ENCODE measurements around the gene TBL1X.

Gene TBL1X

DNA sequence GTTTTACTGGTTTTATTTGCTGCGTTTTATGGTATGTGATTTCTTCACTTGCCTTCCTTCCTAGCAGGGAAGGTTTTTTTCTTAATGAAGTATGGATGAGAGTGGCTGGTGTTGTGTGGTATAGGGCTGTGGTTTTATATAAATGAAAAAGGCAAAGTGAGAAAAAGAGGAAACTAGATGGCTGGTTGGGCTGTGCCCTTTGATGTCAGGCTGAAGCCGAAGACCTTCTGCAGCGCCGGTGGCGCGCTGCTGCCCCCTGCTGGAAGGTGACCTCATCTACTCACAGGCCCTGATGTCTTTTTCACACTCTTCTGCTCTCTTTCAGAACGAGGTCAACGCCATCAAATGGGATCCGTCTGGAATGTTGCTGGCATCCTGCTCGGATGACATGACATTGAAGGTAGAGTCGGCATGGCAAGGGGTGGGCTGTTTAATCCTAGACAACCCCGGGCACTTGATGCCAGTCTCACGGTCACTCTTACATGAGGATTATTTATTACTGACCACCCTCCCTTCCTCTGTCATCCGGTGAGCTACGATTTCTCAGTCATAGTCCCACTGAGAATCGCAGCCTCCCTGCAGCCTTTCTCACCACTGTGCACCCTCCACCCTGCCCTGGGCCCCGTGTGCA is 244.2 kb downstream of the TBL1X start:
- Histone ChIP-seq H2BK12ac (ENCODE audit: low read length) (no peak overlapping the region), H2AK5ac (ENCODE audit: low read depth, low read length) (no peak overlapping the region), H3K9me3 (replicated peaks in 1 of 2; ENCODE audit: control insufficient read depth in 2 of 2, insufficient read depth in 1 of 2, low read depth in 1 of 2, low read length in 2 of 2) (peaks cover 4% of the 10 kb centered on the region in 2 donors), H3K27ac (replicated peaks; ENCODE audit: low read length) (no peak overlapping the region), H2BK120ac (ENCODE audit: low read depth, low read length) (no peak overlapping the region), H3K23ac (ENCODE audit: low read depth, low read length, poor library complexity) (no peak overlapping the region), H2AFZ (ENCODE audit: low read length) (no peak overlapping the region), H4K91ac (ENCODE audit: low read depth, low read length, poor library complexity) (no peak overlapping the region), H3K18ac (ENCODE audit: low read length) (no peak overlapping the region), H4K8ac (ENCODE audit: low read depth, low read length) (no peak overlapping the region), H3K4me1 (ENCODE audit: control insufficient read depth in 2 of 2, insufficient read depth in 1 of 2, low read depth in 1 of 2, low read length in 2 of 2) (no peaks in the 10 kb centered on the region), H3K79me1 (ENCODE audit: low read depth, low read length) (peaks cover 2% of the 10 kb centered on the region), H2BK15ac (ENCODE audit: low read length) (no peak overlapping the region), H3K36me3 (replicated peaks in 1 of 2; ENCODE audit: control insufficient read depth in 2 of 2, insufficient read depth in 2 of 2, low read length in 2 of 2) (peaks cover 31 to 68% of the 10 kb centered on the region in 2 donors), H3K14ac (ENCODE audit: low read length) (no peak overlapping the region), H2BK5ac (ENCODE audit: low read length) (no peak overlapping the region), H3K9ac (ENCODE audit: low read depth, low read length, poor library complexity) (no peak overlapping the region), H3K4me3 (ENCODE audit: low read length in 2 of 2) (no peak overlapping the region), H3K27me3 (ENCODE audit: control insufficient read depth in 3 of 3, insufficient read depth in 3 of 3, low read depth in 1 of 3, low read length in 3 of 3) (no peaks in the 10 kb centered on the region), H3K4ac (ENCODE audit: low read length) (no peak overlapping the region), H3K4me2 (ENCODE audit: insufficient read depth, low read length, poor library complexity, severe bottlenecking) (no peak overlapping the region)
- WGBS, 2 donors (ENCODE audit: extremely low coverage in 2 of 2, insufficient read length in 2 of 2, insufficient replicate concordance in 1 of 2), result no CpG with 5 or more reads among the region's 17 CpGs
- DNase-seq (ENCODE audit: low spot score), result peak; percentile 53

- no peak overlapping the region for H2BK15ac ChIP-seq (ENCODE audit: low read length)
- no peak overlapping the region for H2BK12ac ChIP-seq (ENCODE audit: low read length)
- H3K9me3 ChIP-seq (replicated peaks in 1 of 2; ENCODE audit: control insufficient read depth in 2 of 2, insufficient read depth in 1 of 2, low read depth in 1 of 2, low read length in 2 of 2), result peaks cover 0 to 4% of the 10 kb centered on the region in 2 donors
- H4K91ac ChIP-seq (ENCODE audit: low read depth, low read length, poor library complexity), result no peak overlapping the region
- no peak overlapping the region for H2AFZ ChIP-seq (ENCODE audit: low read length)
- H3K18ac ChIP-seq (ENCODE audit: low read length), result no peak overlapping the region
- no peak overlapping the region for H3K23ac ChIP-seq (ENCODE audit: low read depth, low read length, poor library complexity)
- H3K27ac ChIP-seq (replicated peaks; ENCODE audit: low read length), result no peak overlapping the region
- H3K4me2 ChIP-seq (ENCODE audit: insufficient read depth, low read length, poor library complexity, severe bottlenecking), result no peak overlapping the region
- H3K79me1 ChIP-seq (ENCODE audit: low read depth, low read length), result peaks cover 2% of the 10 kb centered on the region
- no peak overlapping the region for H2BK5ac ChIP-seq (ENCODE audit: low read length)
- no peak overlapping the region for H3K9ac ChIP-seq (ENCODE audit: low read depth, low read length, poor library complexity)
- peaks cover 37 to 74% of the 10 kb centered on the region in 2 donors for H3K36me3 ChIP-seq (replicated peaks in 1 of 2; ENCODE audit: control insufficient read depth in 2 of 2, insufficient read depth in 2 of 2, low read length in 2 of 2)
- H2BK120ac ChIP-seq (ENCODE audit: low read depth, low read length), result no peak overlapping the region
- no peak overlapping the region for H2AK5ac ChIP-seq (ENCODE audit: low read depth, low read length)
- no CpG with 5 or more reads among the region's 8 CpGs for WGBS, 2 donors (ENCODE audit: extremely low coverage in 2 of 2, insufficient read length in 2 of 2, insufficient replicate concordance in 1 of 2)
- H4K8ac ChIP-seq (ENCODE audit: low read depth, low read length), result no peak overlapping the region
- H3K4me1 ChIP-seq (ENCODE audit: control insufficient read depth in 2 of 2, insufficient read depth in 1 of 2, low read depth in 1 of 2, low read length in 2 of 2), result no peaks in the 10 kb centered on the region
- H3K4ac ChIP-seq (ENCODE audit: low read length), result no peak overlapping the region
- no peaks in the 10 kb centered on the region for H3K27me3 ChIP-seq (ENCODE audit: control insufficient read depth in 3 of 3, insufficient read depth in 3 of 3, low read depth in 1 of 3, low read length in 3 of 3)
- no peak overlapping the region for H3K14ac ChIP-seq (ENCODE audit: low read length)
- no peak for DNase-seq (ENCODE audit: low spot score)
- H3K4me3 ChIP-seq (ENCODE audit: low read length in 2 of 2), result no peak overlapping the region
These were observed 245.5 kb downstream of the TBL1X start for GRCh38 chrX:9710332-9710731.

DNA sequence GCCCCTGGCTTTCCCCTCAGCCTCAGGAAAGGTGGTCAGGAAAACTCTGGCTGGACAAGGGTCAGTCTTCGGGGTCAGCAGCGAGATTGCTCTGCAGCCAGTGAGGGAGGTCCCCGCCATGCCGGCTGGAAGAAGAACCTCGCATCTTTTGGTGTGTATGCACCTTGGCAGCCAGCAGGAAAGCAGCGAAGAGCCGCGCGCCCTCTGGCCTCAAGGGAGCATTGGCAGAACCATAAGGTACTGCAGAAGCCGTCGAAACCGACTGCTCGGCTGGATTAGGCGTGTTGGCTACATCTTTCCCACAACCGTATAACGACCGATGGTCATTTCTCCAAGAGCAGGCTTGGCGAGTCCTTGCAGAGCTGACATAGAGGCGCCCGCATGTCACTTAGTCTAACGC is 252.5 kb downstream of the TBL1X start:
- H3K9ac ChIP-seq (ENCODE audit: low read depth, low read length, poor library complexity), result no peak overlapping the region
- no peak overlapping the region for H3K14ac ChIP-seq (ENCODE audit: low read length)
- no peak overlapping the region for H2AK5ac ChIP-seq (ENCODE audit: low read depth, low read length)
- no peak overlapping the region for H2BK120ac ChIP-seq (ENCODE audit: low read depth, low read length)
- H2AFZ ChIP-seq (ENCODE audit: low read length), result no peak overlapping the region
- H3K27ac ChIP-seq (replicated peaks; ENCODE audit: low read length), result no peak overlapping the region
- H2BK5ac ChIP-seq (ENCODE audit: low read length), result no peak overlapping the region
- H3K18ac ChIP-seq (ENCODE audit: low read length), result no peak overlapping the region
- H3K23ac ChIP-seq (ENCODE audit: low read depth, low read length, poor library complexity), result no peak overlapping the region
- no peak overlapping the region for H3K4me3 ChIP-seq (ENCODE audit: low read length in 2 of 2)
- no peak overlapping the region for H4K91ac ChIP-seq (ENCODE audit: low read depth, low read length, poor library complexity)
- no peak overlapping the region for H2BK15ac ChIP-seq (ENCODE audit: low read length)
- H3K4me1 ChIP-seq (ENCODE audit: control insufficient read depth in 2 of 2, insufficient read depth in 1 of 2, low read depth in 1 of 2, low read length in 2 of 2), result no peaks in the 10 kb centered on the region
- no peak overlapping the region for H3K4me2 ChIP-seq (ENCODE audit: insufficient read depth, low read length, poor library complexity, severe bottlenecking)
- no peak overlapping the region for H3K4ac ChIP-seq (ENCODE audit: low read length)
- no CpG with 5 or more reads among the region's 21 CpGs for WGBS, 2 donors (ENCODE audit: extremely low coverage in 2 of 2, insufficient read length in 2 of 2, insufficient replicate concordance in 1 of 2)
- H3K36me3 ChIP-seq (replicated peaks in 1 of 2; ENCODE audit: control insufficient read depth in 2 of 2, insufficient read depth in 2 of 2, low read length in 2 of 2), result peaks cover 55 to 81% of the 10 kb centered on the region in 2 donors
- no peaks in the 10 kb centered on the region for H3K27me3 ChIP-seq (ENCODE audit: control insufficient read depth in 3 of 3, insufficient read depth in 3 of 3, low read depth in 1 of 3, low read length in 3 of 3)
- no peak overlapping the region for H2BK12ac ChIP-seq (ENCODE audit: low read length)
- DNase-seq (ENCODE audit: low spot score), result no peak
- H3K79me1 ChIP-seq (ENCODE audit: low read depth, low read length), result peaks cover 2% of the 10 kb centered on the region
- no peak overlapping the region for H4K8ac ChIP-seq (ENCODE audit: low read depth, low read length)
- peaks cover 23 to 27% of the 10 kb centered on the region in 2 donors for H3K9me3 ChIP-seq (replicated peaks in 1 of 2; ENCODE audit: control insufficient read depth in 2 of 2, insufficient read depth in 1 of 2, low read depth in 1 of 2, low read length in 2 of 2)

- Histone ChIP-seq H2BK12ac (ENCODE audit: low read length) (no peak overlapping the region), H3K9ac (ENCODE audit: low read depth, low read length, poor library complexity) (no peak overlapping the region), H2BK5ac (ENCODE audit: low read length) (no peak overlapping the region), H3K27ac (replicated peaks; ENCODE audit: low read length) (no peak overlapping the region), H3K4me2 (ENCODE audit: insufficient read depth, low read length, poor library complexity, severe bottlenecking) (no peak overlapping the region), H3K18ac (ENCODE audit: low read length) (no peak overlapping the region), H3K9me3 (replicated peaks in 1 of 2; ENCODE audit: control insufficient read depth in 2 of 2, insufficient read depth in 1 of 2, low read depth in 1 of 2, low read length in 2 of 2) (peaks cover 28 to 30% of the 10 kb centered on the region in 2 donors), H2AK5ac (ENCODE audit: low read depth, low read length) (no peak overlapping the region), H4K91ac (ENCODE audit: low read depth, low read length, poor library complexity) (no peak overlapping the region), H2BK120ac (ENCODE audit: low read depth, low read length) (no peak overlapping the region), H3K23ac (ENCODE audit: low read depth, low read length, poor library complexity) (no peak overlapping the region), H3K36me3 (replicated peaks in 1 of 2; ENCODE audit: control insufficient read depth in 2 of 2, insufficient read depth in 2 of 2, low read length in 2 of 2) (peaks cover 11 to 22% of the 10 kb centered on the region in 2 donors), H3K4me1 (ENCODE audit: control insufficient read depth in 2 of 2, insufficient read depth in 1 of 2, low read depth in 1 of 2, low read length in 2 of 2) (no peaks in the 10 kb centered on the region), H3K4me3 (ENCODE audit: low read length in 2 of 2) (no peak overlapping the region), H3K79me1 (ENCODE audit: low read depth, low read length) (no peaks in the 10 kb centered on the region), H3K27me3 (ENCODE audit: control insufficient read depth in 3 of 3, insufficient read depth in 3 of 3, low read depth in 1 of 3, low read length in 3 of 3) (no peaks in the 10 kb centered on the region), H2AFZ (ENCODE audit: low read length) (no peak overlapping the region), H2BK15ac (ENCODE audit: low read length) (no peak overlapping the region), H3K4ac (ENCODE audit: low read length) (no peak overlapping the region), H3K14ac (ENCODE audit: low read length) (no peak overlapping the region), H4K8ac (ENCODE audit: low read depth, low read length) (no peak overlapping the region)
- DNase-seq (ENCODE audit: low spot score), result no peak
- WGBS, 2 donors (ENCODE audit: extremely low coverage in 2 of 2, insufficient read length in 2 of 2, insufficient replicate concordance in 1 of 2), result no CpG with 5 or more reads among the region's 2 CpGs
These were observed 259.9 kb downstream of the TBL1X start for GRCh38 chrX:9724711-9725110.

Data from neuronal stem cell (in vitro differentiated cells).